ENCODE results near the gene HYDIN.

- no peak for TF ChIP-seq POLR2A (IDR thresholded peaks at IDR 0.05; ENCODE audit: low read depth, low read length)
- no peak for TF ChIP-seq POLR2AphosphoS5 (IDR thresholded peaks at IDR 0.05; ENCODE audit: low read depth, low read length)
- TF ChIP-seq TAF1 (IDR thresholded peaks at IDR 0.05; ENCODE audit: low read depth, low read length), result no peak
- no peak for TF ChIP-seq POU2F2 (IDR thresholded peaks at IDR 0.05; ENCODE audit: low read depth, low read length)
Observed at GRCh38 chr16:70804153-70804733, 426.3 kb downstream of the HYDIN start.

Measured in GM12891 (cell line).